Panc1 (cell line): ENCODE data around the gene BIRC6. TPM values are rescaled to one million over a fixed set of nuclear protein-coding genes. Genes with fewer than 3 reads are reported as not detected.

Experiments
- ATAC-seq: fragments of 200-7000 bp; cut with Tn5 transposase; 2 replicates; pipeline ENCODE4 v1.9.1; 2020; ENCODE audit warnings: mild to moderate bottlenecking, moderate library complexity
- BruUV-seq: library from RNA; stranded (reverse); fragments of 400-500 nt; replicated peaks from 2 replicates; lab custom pipeline; 2021; lab: Mats Ljungman, UMichigan
- CTCF ChIA-PET: fragments of 300-600 bp; sonication (Branson Sonifier 250); formaldehyde crosslinking; loops from one replicate; lab custom pipeline; 2022; ENCODE audit warnings: antibody characterized with exemption; lab: Charles Lee
- POLR2A ChIA-PET: fragments of 300-600 bp; sonication (Branson Sonifier 250); formaldehyde crosslinking; loops from one replicate; lab custom pipeline; 2022; ENCODE audit warnings: antibody characterized with exemption; lab: Charles Lee
- DNase-seq: peaks from one replicate; pipeline ENCODE4 v3.0.0-alpha.2; 2010; ENCODE audit warnings: low read depth, low spot score
- H3K27ac ChIP-seq: 2 replicates; pipeline ENCODE4 v1.5.1; 2011; ENCODE audit warnings: mild to moderate bottlenecking, low read length, inconsistent platforms
- H3K27me3 ChIP-seq: fragments of 200-500 bp; sonication (Bioruptor generic); 2 replicates; pipeline ENCODE4 v1.6.0; 2014; ENCODE audit warnings: low read length, inconsistent platforms; ENCODE audit not compliant: control insufficient read depth, insufficient read depth
- H3K36me3 ChIP-seq: fragments of 200-500 bp; sonication (Bioruptor generic); 2 replicates; pipeline ENCODE4 v1.5.1; 2014; ENCODE audit warnings: inconsistent platforms, mild to moderate bottlenecking, low read length, moderate library complexity; ENCODE audit not compliant: control insufficient read depth, insufficient read depth
- H3K4me1 ChIP-seq: 2 replicates; pipeline ENCODE4 v1.5.1; 2011; ENCODE audit warnings: inconsistent platforms, mild to moderate bottlenecking, low read length, moderate library complexity; ENCODE audit not compliant: control insufficient read depth, insufficient read depth
- H3K4me3 ChIP-seq, 2 experiments: 2 replicates each; pipeline ENCODE4 v1.5.1; 2011 to 2012; ENCODE audit warnings: low read depth in 2 of 2, low read length in 2 of 2, mild to moderate bottlenecking in 2 of 2, inconsistent platforms in 1 of 2, moderate library complexity in 1 of 2
- H3K9me3 ChIP-seq: fragments of 200-500 bp; sonication (Bioruptor generic); 2 replicates; pipeline ENCODE4 v1.5.1; 2014; ENCODE audit warnings: low read depth, mild to moderate bottlenecking, inconsistent platforms, low read length, moderate library complexity; ENCODE audit not compliant: control insufficient read depth, insufficient read depth
- POLR2AphosphoS5 ChIP-seq: IDR thresholded peaks from 2 replicates; pipeline ENCODE4 v1.6.1; 2012; ENCODE audit warnings: mild to moderate bottlenecking, low read depth, low read length, moderate library complexity
- SIN3A ChIP-seq: IDR thresholded peaks from 2 replicates; pipeline ENCODE4 v1.6.1; 2012; ENCODE audit warnings: low read depth, mild to moderate bottlenecking, low read length, moderate library complexity, borderline replicate concordance; ENCODE audit not compliant: insufficient read depth
- TCF7L2 ChIP-seq: IDR thresholded peaks from 2 replicates; pipeline ENCODE4 v1.6.1; 2011; ENCODE audit warnings: mild to moderate bottlenecking, low read depth, low read length, inconsistent platforms
- in situ Hi-C: cut with HindIII; loops from 2 replicates; pipeline ENCODE4 v1.10.0; 2016; ENCODE audit warnings: low sequenced_read_pairs, low pct_unique_long_range_greater_than_20kb
- intact Hi-C: fragments of 100-400 bp; cut with micrococcal nuclease; formaldehyde crosslinking; loops from one replicate; pipeline ENCODE4 v1.10.0; 2022; ENCODE audit not compliant: unreplicated experiment
- total RNA-seq: library from RNA; stranded (reverse); gene quantifications from one replicate; pipeline ENCODE4 v1.2.1, GENCODE V29; 2021; ENCODE audit not compliant: unreplicated experiment
- TF ChIP-seq, protein P1 (sequence below): fragments of 450-650 bp; IDR thresholded peaks from 2 replicates; pipeline ENCODE4 v1.5.1; 2017; ENCODE audit warnings: mild to moderate bottlenecking
- TF ChIP-seq, protein P2 (sequence below), 2 experiments: IDR thresholded peaks; 2 replicates each; pipeline ENCODE4 v1.6.1; 2011 to 2012; ENCODE audit warnings: low read depth in 2 of 2, control low read depth in 1 of 2, low read length in 1 of 2, mild to moderate bottlenecking in 1 of 2, moderate library complexity in 1 of 2; ENCODE audit not compliant: insufficient read depth in 1 of 2

The BIRC6 gene
- total RNA-seq, 1 experiment from 2014 or later, result 73.1 TPM

DNA sequence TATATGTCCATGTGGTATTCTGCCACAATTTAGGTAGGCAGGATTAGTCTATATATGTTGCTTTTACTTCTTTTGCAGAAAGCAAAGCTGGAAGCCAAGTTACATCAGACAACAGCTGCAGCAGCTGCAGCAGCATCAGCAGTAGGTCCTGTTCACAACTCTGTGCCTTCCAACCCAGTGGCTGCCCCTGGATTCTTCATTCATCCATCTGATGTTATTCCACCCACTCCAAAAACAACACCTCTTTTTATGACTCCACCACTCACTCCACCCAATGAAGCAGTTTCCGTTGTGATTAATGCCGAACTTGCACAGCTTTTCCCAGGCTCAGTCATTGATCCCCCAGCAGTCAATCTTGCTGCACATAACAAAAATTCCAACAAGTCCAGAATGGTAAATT is 107.6 kb downstream of the BIRC6 start:
- in situ Hi-C loops, result no loop called here
- Histone ChIP-seq H3K4me3 (no peak overlapping the region), H3K27me3 (no peaks in the 10 kb centered on the region), H3K36me3 (peaks cover 38% of the 10 kb centered on the region), H3K9me3 (no peaks in the 10 kb centered on the region), H3K27ac (no peak overlapping the region), H3K4me1 (no peaks in the 10 kb centered on the region)
- TF ChIP-seq, protein P1, sequence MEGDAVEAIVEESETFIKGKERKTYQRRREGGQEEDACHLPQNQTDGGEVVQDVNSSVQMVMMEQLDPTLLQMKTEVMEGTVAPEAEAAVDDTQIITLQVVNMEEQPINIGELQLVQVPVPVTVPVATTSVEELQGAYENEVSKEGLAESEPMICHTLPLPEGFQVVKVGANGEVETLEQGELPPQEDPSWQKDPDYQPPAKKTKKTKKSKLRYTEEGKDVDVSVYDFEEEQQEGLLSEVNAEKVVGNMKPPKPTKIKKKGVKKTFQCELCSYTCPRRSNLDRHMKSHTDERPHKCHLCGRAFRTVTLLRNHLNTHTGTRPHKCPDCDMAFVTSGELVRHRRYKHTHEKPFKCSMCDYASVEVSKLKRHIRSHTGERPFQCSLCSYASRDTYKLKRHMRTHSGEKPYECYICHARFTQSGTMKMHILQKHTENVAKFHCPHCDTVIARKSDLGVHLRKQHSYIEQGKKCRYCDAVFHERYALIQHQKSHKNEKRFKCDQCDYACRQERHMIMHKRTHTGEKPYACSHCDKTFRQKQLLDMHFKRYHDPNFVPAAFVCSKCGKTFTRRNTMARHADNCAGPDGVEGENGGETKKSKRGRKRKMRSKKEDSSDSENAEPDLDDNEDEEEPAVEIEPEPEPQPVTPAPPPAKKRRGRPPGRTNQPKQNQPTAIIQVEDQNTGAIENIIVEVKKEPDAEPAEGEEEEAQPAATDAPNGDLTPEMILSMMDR, result no peak
- no peak for TF ChIP-seq SIN3A
- TF ChIP-seq, protein P2, sequence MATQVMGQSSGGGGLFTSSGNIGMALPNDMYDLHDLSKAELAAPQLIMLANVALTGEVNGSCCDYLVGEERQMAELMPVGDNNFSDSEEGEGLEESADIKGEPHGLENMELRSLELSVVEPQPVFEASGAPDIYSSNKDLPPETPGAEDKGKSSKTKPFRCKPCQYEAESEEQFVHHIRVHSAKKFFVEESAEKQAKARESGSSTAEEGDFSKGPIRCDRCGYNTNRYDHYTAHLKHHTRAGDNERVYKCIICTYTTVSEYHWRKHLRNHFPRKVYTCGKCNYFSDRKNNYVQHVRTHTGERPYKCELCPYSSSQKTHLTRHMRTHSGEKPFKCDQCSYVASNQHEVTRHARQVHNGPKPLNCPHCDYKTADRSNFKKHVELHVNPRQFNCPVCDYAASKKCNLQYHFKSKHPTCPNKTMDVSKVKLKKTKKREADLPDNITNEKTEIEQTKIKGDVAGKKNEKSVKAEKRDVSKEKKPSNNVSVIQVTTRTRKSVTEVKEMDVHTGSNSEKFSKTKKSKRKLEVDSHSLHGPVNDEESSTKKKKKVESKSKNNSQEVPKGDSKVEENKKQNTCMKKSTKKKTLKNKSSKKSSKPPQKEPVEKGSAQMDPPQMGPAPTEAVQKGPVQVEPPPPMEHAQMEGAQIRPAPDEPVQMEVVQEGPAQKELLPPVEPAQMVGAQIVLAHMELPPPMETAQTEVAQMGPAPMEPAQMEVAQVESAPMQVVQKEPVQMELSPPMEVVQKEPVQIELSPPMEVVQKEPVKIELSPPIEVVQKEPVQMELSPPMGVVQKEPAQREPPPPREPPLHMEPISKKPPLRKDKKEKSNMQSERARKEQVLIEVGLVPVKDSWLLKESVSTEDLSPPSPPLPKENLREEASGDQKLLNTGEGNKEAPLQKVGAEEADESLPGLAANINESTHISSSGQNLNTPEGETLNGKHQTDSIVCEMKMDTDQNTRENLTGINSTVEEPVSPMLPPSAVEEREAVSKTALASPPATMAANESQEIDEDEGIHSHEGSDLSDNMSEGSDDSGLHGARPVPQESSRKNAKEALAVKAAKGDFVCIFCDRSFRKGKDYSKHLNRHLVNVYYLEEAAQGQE (IDR thresholded peaks at IDR 0.05; ENCODE audit: insufficient read depth in 1 of 2, low read depth in 2 of 2, low read length in 1 of 2), result no peak
- TF ChIP-seq POLR2AphosphoS5, result no peak
- TF ChIP-seq TCF7L2, result no peak
- no peak for ATAC-seq
- intact Hi-C loops, result no loop called here
- ChIA-PET CTCF (no interaction called here), POLR2A (no interaction called here)
- no peak for DNase-seq
- no TSS peak for BruUV-seq

DNA sequence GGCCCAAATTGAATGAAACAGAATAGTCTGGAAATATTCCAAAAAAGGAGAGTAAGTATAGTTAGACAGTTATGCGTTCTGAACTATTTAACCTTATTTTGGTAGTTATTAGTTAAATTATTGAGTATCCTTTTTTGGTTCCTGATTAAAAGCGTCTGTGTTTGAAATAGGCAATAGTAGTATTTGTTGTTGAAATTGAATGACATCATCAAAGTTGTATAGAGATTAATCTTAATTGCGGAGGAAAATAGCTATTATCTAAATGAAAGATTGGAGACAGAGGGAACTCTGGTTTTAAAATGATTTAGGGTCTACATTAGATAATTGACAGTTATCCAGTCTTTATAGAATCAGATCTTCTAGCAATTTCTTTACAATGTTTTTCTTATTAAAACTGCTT is 115.8 kb downstream of the BIRC6 start:
- TF ChIP-seq POLR2AphosphoS5 (no peak), SIN3A (no peak), TCF7L2 (no peak)
- TF ChIP-seq, protein P2 (IDR thresholded peaks at IDR 0.05; ENCODE audit: insufficient read depth in 1 of 2, low read depth in 2 of 2, low read length in 1 of 2), result no peak
- TF ChIP-seq, protein P1, result no peak
- H3K27ac ChIP-seq, result no peak overlapping the region
- no peaks in the 10 kb centered on the region for H3K9me3 ChIP-seq
- ATAC-seq (no peak), DNase-seq (no peak)
- in situ Hi-C loops, result no loop called here
- no peak overlapping the region for H3K4me3 ChIP-seq
- H3K36me3 ChIP-seq, result peaks cover 45% of the 10 kb centered on the region
- POLR2A ChIA-PET, result no interaction called here
- CTCF ChIA-PET, result no interaction called here
- intact Hi-C loops, result no loop called here
- no peaks in the 10 kb centered on the region for H3K4me1 ChIP-seq
- no peaks in the 10 kb centered on the region for H3K27me3 ChIP-seq
- BruUV-seq, result no TSS peak
